Naive thymus-derived CD8-positive, alpha-beta T cell (primary cell): Measurements from ENCODE around the gene FUZ. TPM values are rescaled to one million over a fixed set of nuclear protein-coding genes. Genes with fewer than 3 reads are reported as not detected.

Experiments used
- microRNA-seq: library from miRNA; unstranded; fragments of <30 nt; microRNA quantifications from one replicate; pipeline ENCODE4 v1.2.0, GENCODE V29; 2022; ENCODE audit warnings: borderline microRNAs expressed
- polyA plus RNA-seq, 3 donors: library from polyadenylated mRNA; unstranded; fragments of 300-500 nt; fragmentation: Illumina TruSeq; gene quantifications; one replicate each; pipeline ENCODE4 v1.2.3, GENCODE V29; 2021
- total RNA-seq, 8 experiments: library from RNA in 2 of 8; stranded (reverse) in 2 of 8; gene quantifications; one replicate each; pipeline ENCODE4 v1.2.3 and lab custom pipeline; 2021 to 2026

FUZ gene
- total and polyA plus RNA-seq, 5 experiments from 2014 or later, result 5.4 to 28.8 (median 7.5) TPM

Small RNA genes lying within 50 kb of the gene (microRNA-seq; reads per million reads assigned to microRNA genes)
- gene MIR4749 (1.0 reads per million), gene MIR6799 (not detected), gene MIR6800 (not detected)

Other genes starting within 250 kb of the FUZ start
- gene NOSIP, start 232.7 kb downstream of the FUZ start, total RNA-seq, result 100 to 1,000 TPM; 162 to 173 TPM
- 100 to 1,000 TPM; 662 to 854 (median 844) TPM for gene NOSIP, start 232.7 kb downstream of the FUZ start, polyA plus RNA-seq
- 1 to 10 TPM; 1.9 to 2.4 TPM for gene PRRG2, start 232.0 kb downstream of the FUZ start, total RNA-seq
- under 1 TPM; 0.28 to 0.34 (median 0.32) TPM for gene PRRG2, start 232.0 kb downstream of the FUZ start, polyA plus RNA-seq
- gene PRR12, start 222.1 kb downstream of the FUZ start, total RNA-seq, result 10 to 100 TPM; 61.6 to 62.1 TPM
- gene PRR12, start 222.1 kb downstream of the FUZ start, polyA plus RNA-seq, result under 1 TPM; 0.24 to 0.69 (median 0.37) TPM
- 10 to 100 TPM; 10.4 to 12.7 TPM for gene RRAS, start 173.1 kb downstream of the FUZ start, total RNA-seq
- gene RRAS, start 173.1 kb downstream of the FUZ start, polyA plus RNA-seq, result 10 to 100 TPM; 21.8 to 30.2 (median 28.4) TPM
- gene SCAF1, start 171.1 kb downstream of the FUZ start, total RNA-seq, result 10 to 100 TPM; 51.0 to 62.3 TPM
- gene SCAF1, start 171.1 kb downstream of the FUZ start, polyA plus RNA-seq, result 1 to 10 TPM; 1.1 to 2.5 (median 1.2) TPM
- gene IRF3, start 147.4 kb downstream of the FUZ start, total RNA-seq, result 100 to 1,000 TPM; 279 to 303 TPM
- 10 to 100 TPM; 54.6 to 76.1 (median 65.1) TPM for gene IRF3, start 147.4 kb downstream of the FUZ start, polyA plus RNA-seq
- 10 to 100 TPM; 22.5 to 24.0 TPM for gene BCL2L12, start 147.4 kb downstream of the FUZ start, total RNA-seq
- gene BCL2L12, start 147.4 kb downstream of the FUZ start, polyA plus RNA-seq, result 10 to 100 TPM; 19.3 to 20.6 (median 19.6) TPM
- gene PRMT1, start 136.0 kb downstream of the FUZ start, total RNA-seq, result 100 to 1,000 TPM in 1 of 2 experiments, 10 to 100 TPM in 1; 97.4 to 100 TPM
- gene PRMT1, start 136.0 kb downstream of the FUZ start, polyA plus RNA-seq, result 100 to 1,000 TPM; 150 to 162 (median 158) TPM
- 1 to 10 TPM; 3.5 to 5.1 TPM for gene ADM5, start 123.7 kb downstream of the FUZ start, total RNA-seq
- gene ADM5, start 123.7 kb downstream of the FUZ start, polyA plus RNA-seq, result under 1 TPM in 2 of 3 donors, not detected in 1; 0.14 to 0.53 TPM
- gene CPT1C, start 122.2 kb downstream of the FUZ start, total RNA-seq, result 1 to 10 TPM; 2.3 to 2.7 TPM
- under 1 TPM; 0.19 to 0.54 (median 0.40) TPM for gene CPT1C, start 122.2 kb downstream of the FUZ start, polyA plus RNA-seq
- 1 to 10 TPM; 3.5 to 4.8 TPM for gene TSKS, start 50.0 kb downstream of the FUZ start, total RNA-seq
- 1 to 10 TPM in 1 of 3 donors, under 1 TPM in 2; 0.17 to 1.2 (median 0.40) TPM for gene TSKS, start 50.0 kb downstream of the FUZ start, polyA plus RNA-seq
- 10 to 100 TPM; 56.1 to 57.8 TPM for gene AP2A1, start 46.3 kb downstream of the FUZ start, total RNA-seq
- gene AP2A1, start 46.3 kb downstream of the FUZ start, polyA plus RNA-seq, result 1 to 10 TPM; 4.5 to 6.5 (median 4.9) TPM
- gene MED25, start 5.0 kb upstream of the FUZ start, total RNA-seq, result 10 to 100 TPM; 39.8 to 43.2 TPM
- 10 to 100 TPM in 2 of 3 donors, 1 to 10 TPM in 1; 7.5 to 19.2 (median 13.1) TPM for gene MED25, start 5.0 kb upstream of the FUZ start, polyA plus RNA-seq
- 100 to 1,000 TPM; 178 to 186 TPM for gene PTOV1, start 37.9 kb upstream of the FUZ start, total RNA-seq
- 10 to 100 TPM; 42.9 to 67.4 (median 50.9) TPM for gene PTOV1, start 37.9 kb upstream of the FUZ start, polyA plus RNA-seq
- 100 to 1,000 TPM; 170 to 176 TPM for gene PNKP, start 54.3 kb upstream of the FUZ start, total RNA-seq
- 10 to 100 TPM; 21.1 to 24.3 (median 21.4) TPM for gene PNKP, start 54.3 kb upstream of the FUZ start, polyA plus RNA-seq
- 10 to 100 TPM; 28.4 to 30.4 TPM for gene AKT1S1, start 64.1 kb upstream of the FUZ start, total RNA-seq
- gene AKT1S1, start 64.1 kb upstream of the FUZ start, polyA plus RNA-seq, result 1 to 10 TPM; 2.6 to 4.5 (median 3.9) TPM
- gene TBC1D17, start 64.4 kb upstream of the FUZ start, total RNA-seq, result 10 to 100 TPM; 92.7 to 94.0 TPM
- 10 to 100 TPM in 2 of 3 donors, 1 to 10 TPM in 1; 8.1 to 17.7 (median 11.3) TPM for gene TBC1D17, start 64.4 kb upstream of the FUZ start, polyA plus RNA-seq
- 1 to 10 TPM in 1 of 2 experiments, under 1 TPM in 1; 0.85 to 1.1 TPM for gene IL4I1, start 83.6 kb upstream of the FUZ start, total RNA-seq
- under 1 TPM; 0.24 to 0.26 (median 0.25) TPM for gene IL4I1, start 83.6 kb upstream of the FUZ start, polyA plus RNA-seq
- 1 to 10 TPM; 8.4 to 9.2 TPM for gene ATF5, start 115.9 kb upstream of the FUZ start, total RNA-seq
- under 1 TPM; 0.71 to 0.97 (median 0.84) TPM for gene ATF5, start 115.9 kb upstream of the FUZ start, polyA plus RNA-seq
- gene NUP62, start 116.2 kb upstream of the FUZ start, total RNA-seq, result 10 to 100 TPM; 53.9 to 61.4 TPM
- 10 to 100 TPM; 38.5 to 54.5 (median 49.1) TPM for gene NUP62, start 116.2 kb upstream of the FUZ start, polyA plus RNA-seq
- not detected for gene SIGLEC11, start 147.9 kb upstream of the FUZ start, total RNA-seq
- gene SIGLEC11, start 147.9 kb upstream of the FUZ start, polyA plus RNA-seq, result not detected
- 100 to 1,000 TPM in 1 of 2 experiments, 10 to 100 TPM in 1; 92.8 to 106 TPM for gene VRK3, start 212.1 kb upstream of the FUZ start, total RNA-seq
- 10 to 100 TPM; 73.4 to 91.8 (median 81.2) TPM for gene VRK3, start 212.1 kb upstream of the FUZ start, polyA plus RNA-seq
- 10 to 100 TPM in 1 of 2 experiments, 1 to 10 TPM in 1; 9.8 to 11.1 TPM for gene ZNF473, start 212.7 kb upstream of the FUZ start, total RNA-seq
- gene ZNF473, start 212.7 kb upstream of the FUZ start, polyA plus RNA-seq, result 1 to 10 TPM; 3.6 to 7.0 (median 3.7) TPM